IPS DF 6.9 (cell line): ENCODE data around the gene CTPS1.

Experiments used
- DNase-seq: peaks from one replicate; pipeline ENCODE4 v3.0.0-alpha.2; 2013; ENCODE audit warnings: low read depth, low spot score
- H3K27ac ChIP-seq: one replicate; pipeline ENCODE4 v1.5.1; 2013; ENCODE audit warnings: low read length, control low read depth
- H3K27me3 ChIP-seq: 2 replicates; pipeline ENCODE4 v1.6.1; 2013; ENCODE audit warnings: mild to moderate bottlenecking, low read length; ENCODE audit not compliant: control insufficient read depth, insufficient read depth
- H3K36me3 ChIP-seq: 2 replicates; pipeline ENCODE4 v1.6.1; 2013; ENCODE audit warnings: low read length; ENCODE audit not compliant: control insufficient read depth, insufficient read depth
- H3K4me1 ChIP-seq: 2 replicates; pipeline ENCODE4 v1.6.1; 2013; ENCODE audit warnings: low read length; ENCODE audit not compliant: control insufficient read depth, insufficient read depth
- H3K4me3 ChIP-seq: 2 replicates; pipeline ENCODE4 v1.5.1; 2013; ENCODE audit warnings: mild to moderate bottlenecking, low read length
- H3K9me3 ChIP-seq: 2 replicates; pipeline ENCODE4 v1.6.1; 2013; ENCODE audit warnings: low read length, inconsistent platforms; ENCODE audit not compliant: control insufficient read depth, insufficient read depth
- WGBS: extraction: QIAGEN DNeasy Blood & Tissue Kit; methylation state at CpG from one replicate; pipeline ENCODE4 v1.1.7; 2013; ENCODE audit warnings: mixed read lengths, missing lambda C conversion rate; ENCODE audit not compliant: insufficient read length, insufficient coverage; 5-methylcytosine and 5-hydroxymethylcytosine counted together

The CTPS1 gene

DNA sequence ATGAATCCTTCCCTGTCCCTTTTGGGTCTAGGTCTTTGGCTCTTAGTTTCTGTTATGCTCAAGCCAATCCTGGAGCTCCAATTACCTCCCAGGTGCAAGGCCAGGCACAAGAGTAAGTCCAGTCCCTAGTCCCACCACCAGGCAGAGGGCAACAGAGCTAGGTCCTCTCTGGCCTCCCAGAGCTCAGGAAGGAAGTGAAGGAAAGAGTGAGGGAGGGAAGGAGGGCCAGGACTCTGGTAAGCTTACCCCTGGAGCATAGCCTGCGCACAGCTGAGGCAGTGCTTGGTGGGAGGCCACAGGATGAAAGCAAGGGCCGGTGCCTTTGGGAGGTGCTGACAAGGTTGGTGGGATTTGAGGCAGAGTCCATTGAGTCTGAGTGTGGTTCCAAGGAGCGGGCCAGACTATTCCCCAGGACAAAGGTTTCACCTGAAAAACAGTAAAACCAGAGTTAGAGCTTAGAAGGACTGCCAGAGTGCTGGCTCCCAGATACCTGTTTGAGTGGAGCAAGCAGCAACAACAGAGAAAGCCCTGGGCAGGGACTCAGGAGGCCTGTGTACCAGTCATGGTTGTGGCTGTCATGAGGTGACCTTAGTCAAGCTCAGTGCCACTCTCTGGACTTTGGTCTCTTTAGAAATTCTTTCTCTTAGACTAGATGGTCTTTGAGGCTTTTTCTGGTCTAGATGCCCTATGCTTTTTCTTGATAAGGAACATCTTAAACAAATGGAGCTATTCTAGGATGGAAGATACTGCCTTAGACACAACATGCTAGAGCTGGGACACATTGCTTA is 57.8 kb downstream of the CTPS1 start:
- Histone ChIP-seq H3K27me3 (no peaks in the 10 kb centered on the region), H3K9me3 (no peaks in the 10 kb centered on the region), H3K4me1 (no peaks in the 10 kb centered on the region), H3K27ac (no peak overlapping the region), H3K36me3 (0 out of 2 replicates have a peak, but pooled peaks cover 3% of the 10 kb centered on the region), H3K4me3 (no peak overlapping the region)
- WGBS: no CpG with 5 or more reads among the region's 3 CpGs
- no peak for DNase-seq

DNA sequence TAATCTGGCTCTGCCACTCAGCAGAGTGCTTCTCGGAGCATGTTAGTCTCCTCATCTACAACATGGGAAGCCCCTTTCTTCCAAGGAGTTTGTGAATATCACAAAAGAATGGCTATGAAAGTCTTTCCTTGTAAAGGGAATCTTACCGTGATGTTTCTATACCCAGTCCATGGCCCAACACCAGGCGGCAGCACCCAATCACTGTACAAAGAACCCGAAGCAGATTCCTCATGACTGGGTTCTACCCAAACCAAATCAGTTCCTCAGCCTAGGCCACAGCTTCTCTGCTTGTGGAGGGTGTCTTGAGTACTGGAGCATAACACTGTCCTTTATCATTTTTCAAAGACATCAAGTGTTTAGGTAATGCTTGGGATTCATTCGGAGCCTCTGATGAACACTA is 58.6 kb downstream of the CTPS1 start:
- no peaks in the 10 kb centered on the region for H3K27me3 ChIP-seq
- no peak overlapping the region for H3K27ac ChIP-seq
- DNase-seq: no peak
- no peaks in the 10 kb centered on the region for H3K9me3 ChIP-seq
- no CpG with 5 or more reads among the region's 5 CpGs for WGBS
- H3K4me1 ChIP-seq: no peaks in the 10 kb centered on the region
- H3K4me3 ChIP-seq: no peak overlapping the region
- 0 out of 2 replicates have a peak, but pooled peaks cover 3% of the 10 kb centered on the region for H3K36me3 ChIP-seq

- Histone ChIP-seq H3K9me3 (no peaks in the 10 kb centered on the region), H3K27me3 (no peaks in the 10 kb centered on the region), H3K27ac (no peak overlapping the region), H3K4me1 (no peaks in the 10 kb centered on the region), H3K4me3 (no peak overlapping the region), H3K36me3 (peaks cover 7% of the 10 kb centered on the region; the same call in 1 of the 2 replicates)
- no peak for DNase-seq
- WGBS: no CpG with 5 or more reads among the region's 3 CpGs
These were observed 62.2 kb downstream of the CTPS1 start for GRCh38 chr1:41041614-41042270.

DNA sequence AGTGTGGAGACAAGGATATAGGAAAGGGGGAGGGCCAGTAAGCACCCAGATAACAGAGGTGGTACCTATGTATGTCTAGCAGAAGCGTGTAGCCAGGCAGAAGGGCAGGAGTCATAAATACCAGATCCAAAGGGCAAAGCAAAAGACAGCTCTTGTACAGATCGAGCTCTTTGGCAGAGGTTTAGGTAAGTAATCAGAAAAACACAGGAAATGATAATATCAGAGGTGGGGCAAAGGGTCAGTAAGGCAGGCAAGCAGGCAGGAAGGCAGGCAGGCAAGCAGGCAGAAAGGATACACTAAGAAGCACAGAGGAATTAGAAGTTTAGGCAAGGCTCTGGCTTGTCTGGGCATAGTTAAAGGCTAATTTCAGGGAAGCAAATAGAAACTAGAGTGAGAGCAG is 64.7 kb downstream of the CTPS1 start:
- H3K36me3 ChIP-seq: peaks cover 4% of the 10 kb centered on the region; the same call in 1 of the 2 replicates
- H3K27ac ChIP-seq: no peak overlapping the region

GRCh38 chr1:41045740-41046139 is 66.2 kb downstream of the CTPS1 start:
- Histone ChIP-seq H3K4me1 (no peaks in the 10 kb centered on the region), H3K4me3 (no peak overlapping the region), H3K9me3 (no peaks in the 10 kb centered on the region), H3K27me3 (no peaks in the 10 kb centered on the region), H3K27ac (no peak overlapping the region), H3K36me3 (peaks cover 4% of the 10 kb centered on the region; the same call in 1 of the 2 replicates)
- WGBS: no CpG with 5 or more reads among the region's 5 CpGs
- DNase-seq: no peak

More for the DNA sequence above, 64.7 kb downstream of the CTPS1 start:
- no peaks in the 10 kb centered on the region for H3K9me3 ChIP-seq
- H3K27me3 ChIP-seq: no peaks in the 10 kb centered on the region
- no peak for DNase-seq
- no CpG with 5 or more reads among the region's 2 CpGs for WGBS
- H3K4me3 ChIP-seq: no peak overlapping the region
- H3K4me1 ChIP-seq: no peaks in the 10 kb centered on the region

DNA sequence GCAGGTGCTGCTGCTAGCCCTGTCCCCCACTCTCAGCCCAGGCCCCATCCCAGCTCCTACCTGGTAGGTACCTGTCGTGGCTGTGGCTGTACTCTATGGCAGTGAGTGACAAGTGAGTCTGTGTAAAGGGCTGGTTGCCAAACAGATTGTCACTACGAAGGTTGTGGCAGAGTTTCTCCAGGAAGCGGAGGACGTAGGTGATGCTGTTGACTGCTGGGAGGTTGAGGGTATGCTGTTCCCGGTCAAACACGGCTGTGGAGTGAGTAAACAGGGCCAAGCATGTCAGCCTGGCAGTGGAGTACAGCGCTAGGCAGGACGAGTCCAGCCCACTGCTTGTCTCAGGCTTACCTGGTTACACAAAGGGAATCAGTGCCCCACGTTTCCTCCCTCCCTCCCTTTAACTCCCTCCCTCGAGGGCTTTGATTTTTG is 66.9 kb downstream of the CTPS1 start:
- H3K27ac ChIP-seq: no peak overlapping the region
- WGBS: no CpG with 5 or more reads among the region's 10 CpGs
- H3K4me3 ChIP-seq: no peak overlapping the region

GRCh38 chr1:41048540-41048939 is 69.0 kb downstream of the CTPS1 start:
- Histone ChIP-seq H3K36me3 (peaks cover 4% of the 10 kb centered on the region; the same call in 1 of the 2 replicates), H3K9me3 (no peaks in the 10 kb centered on the region), H3K4me3 (no peak overlapping the region), H3K27ac (no peak overlapping the region), H3K4me1 (no peaks in the 10 kb centered on the region), H3K27me3 (no peaks in the 10 kb centered on the region)
- no CpG with 5 or more reads among the region's 3 CpGs for WGBS
- no peak for DNase-seq

More for the DNA sequence above, 66.9 kb downstream of the CTPS1 start:
- Histone ChIP-seq H3K9me3 (no peaks in the 10 kb centered on the region), H3K27me3 (no peaks in the 10 kb centered on the region), H3K4me1 (no peaks in the 10 kb centered on the region), H3K36me3 (peaks cover 4% of the 10 kb centered on the region; the same call in 1 of the 2 replicates)
- DNase-seq: no peak

DNA sequence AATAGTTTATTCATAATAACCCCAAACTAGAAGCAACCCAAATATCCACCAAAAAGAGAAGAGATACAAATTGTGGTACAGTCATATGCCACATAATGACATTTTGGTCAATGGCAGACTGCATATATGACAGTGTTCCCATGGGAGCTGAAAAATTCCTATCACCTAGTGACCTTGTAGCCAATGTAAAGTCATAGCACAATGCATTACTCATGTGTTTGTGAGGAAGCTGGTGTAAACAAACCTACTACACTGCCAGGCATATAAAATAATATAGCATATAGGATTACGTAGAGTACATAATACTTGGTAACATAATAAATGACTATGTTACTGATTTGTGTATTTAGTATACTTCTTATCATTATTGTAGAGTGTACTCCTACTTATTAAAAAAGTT is 71.5 kb downstream of the CTPS1 start:
- DNase-seq: no peak
- H3K36me3 ChIP-seq: no peaks in the 10 kb centered on the region; the same call in 1 of the 2 replicates
- no peaks in the 10 kb centered on the region for H3K9me3 ChIP-seq
- H3K27ac ChIP-seq: no peak overlapping the region
- H3K4me1 ChIP-seq: no peaks in the 10 kb centered on the region
- H3K27me3 ChIP-seq: no peaks in the 10 kb centered on the region
- no CpG with 5 or more reads among the region's 1 CpG for WGBS
- H3K4me3 ChIP-seq: no peak overlapping the region

- H3K27ac ChIP-seq: no peak overlapping the region
- H3K9me3 ChIP-seq: no peaks in the 10 kb centered on the region
- H3K4me1 ChIP-seq: no peaks in the 10 kb centered on the region
- no peaks in the 10 kb centered on the region for H3K27me3 ChIP-seq
- no peak for DNase-seq
- no CpG with 5 or more reads among the region's 2 CpGs for WGBS
- no peaks in the 10 kb centered on the region for H3K36me3 ChIP-seq
- H3K4me3 ChIP-seq: no peak overlapping the region
These were observed 73.8 kb downstream of the CTPS1 start for GRCh38 chr1:41053316-41053715.

GRCh38 chr1:41056907-41057306 is 77.4 kb downstream of the CTPS1 start:
- Histone ChIP-seq H3K9me3 (no peaks in the 10 kb centered on the region), H3K4me3 (no peak overlapping the region), H3K4me1 (no peaks in the 10 kb centered on the region), H3K27me3 (no peaks in the 10 kb centered on the region), H3K36me3 (no peaks in the 10 kb centered on the region), H3K27ac (no peak overlapping the region)
- no peak for DNase-seq
- WGBS: no CpG with 5 or more reads among the region's 5 CpGs
